GM18858 (cell line): Measurements from ENCODE around the gene PPFIA1.

ENCODE experiments used
- ATAC-seq: cut with Tn5 transposase; IDR thresholded peaks from one replicate; pipeline ENCODE4 v1.9.1; 2021; ENCODE audit not compliant: unreplicated experiment

The PPFIA1 gene

GRCh38 chr11:70353329-70353728, 82.8 kb downstream of the PPFIA1 start:
- ATAC-seq: no peak

GRCh38 chr11:70353900-70354568, 83.5 kb downstream of the PPFIA1 start:
- ATAC-seq: no peak

- ATAC-seq: no peak
Measured at GRCh38 chr11:70354629-70355028, 84.1 kb downstream of the PPFIA1 start.

- no peak for ATAC-seq
Measured at GRCh38 chr11:70358753-70359152, 88.3 kb downstream of the PPFIA1 start.

GRCh38 chr11:70359451-70360205, 89.1 kb downstream of the PPFIA1 start:
- no peak for ATAC-seq

GRCh38 chr11:70360211-70360610, 89.7 kb downstream of the PPFIA1 start:
- ATAC-seq: no peak

GRCh38 chr11:70364178-70364577, 93.7 kb downstream of the PPFIA1 start:
- no peak for ATAC-seq

- ATAC-seq: no peak
Measured at GRCh38 chr11:70364745-70365543, 94.5 kb downstream of the PPFIA1 start.

GRCh38 chr11:70365544-70365927, 95.0 kb downstream of the PPFIA1 start:
- no peak for ATAC-seq

GRCh38 chr11:70367071-70367470, 96.6 kb downstream of the PPFIA1 start:
- no peak for ATAC-seq

GRCh38 chr11:70368961-70369360, 98.5 kb downstream of the PPFIA1 start:
- ATAC-seq: no peak

GRCh38 chr11:70371241-70371640, 100.8 kb downstream of the PPFIA1 start:
- no peak for ATAC-seq

GRCh38 chr11:70372076-70372475, 101.6 kb downstream of the PPFIA1 start:
- no peak for ATAC-seq

- no peak for ATAC-seq
Measured at GRCh38 chr11:70376621-70377020, 106.1 kb downstream of the PPFIA1 start.

- no peak for ATAC-seq
Measured at GRCh38 chr11:70377645-70378044, 107.2 kb downstream of the PPFIA1 start.

GRCh38 chr11:70378506-70379134, 108.1 kb downstream of the PPFIA1 start:
- ATAC-seq: no peak

- no peak for ATAC-seq
Measured at GRCh38 chr11:70381350-70381749, 110.9 kb downstream of the PPFIA1 start.

- no peak for ATAC-seq
Measured at GRCh38 chr11:70381872-70382861, 111.7 kb downstream of the PPFIA1 start.

- ATAC-seq: no peak
Measured at GRCh38 chr11:70383664-70384565, 113.4 kb downstream of the PPFIA1 start.
